Medulla oblongata (tissue), 1 donor: Measurements from ENCODE around the gene MICALL2.

Experiments used
- DNase-seq: peaks from one replicate; pipeline ENCODE4 v3.0.0-alpha.2; 2015; ENCODE audit errors: extremely low spot score

Gene MICALL2

GRCh38 chr7:1458683-1459511 lies at the start of gene MICALL2:
MICALL2 (minus strand) TSS chr7:1459470; CDS start chr7:1459326, 144 bp downstream.
- DNase-seq = peak; percentile 38

- DNase-seq = no peak
These were observed 49.0 kb upstream of the MICALL2 start for GRCh38 chr7:1508277-1508758.

- DNase-seq = no peak
These were observed 46.7 kb upstream of the MICALL2 start for GRCh38 chr7:1505731-1506550.

- peak; percentile 95 for DNase-seq
These were observed 44.8 kb upstream of the MICALL2 start, which contains the start of gene INTS1 for GRCh38 chr7:1503816-1504775. INTS1 (minus strand) TSS chr7:1504389; CDS start chr7:1503960, 429 bp downstream.

- DNase-seq = no peak
These were observed 44.1 kb upstream of the MICALL2 start for GRCh38 chr7:1503390-1503789.

GRCh38 chr7:1502845-1503244 lies 43.6 kb upstream of the MICALL2 start:
- DNase-seq = no peak

GRCh38 chr7:1501487-1502270 lies 42.4 kb upstream of the MICALL2 start:
- DNase-seq = no peak

- DNase-seq = no peak
These were observed 41.0 kb upstream of the MICALL2 start for GRCh38 chr7:1500064-1500807.

GRCh38 chr7:1499367-1500029 lies 40.2 kb upstream of the MICALL2 start:
- no peak for DNase-seq

GRCh38 chr7:1498370-1499305 lies 39.4 kb upstream of the MICALL2 start:
- DNase-seq = no peak

GRCh38 chr7:1497293-1497927 lies 38.1 kb upstream of the MICALL2 start:
- no peak for DNase-seq

GRCh38 chr7:1496531-1497292 lies 37.4 kb upstream of the MICALL2 start:
- no peak for DNase-seq

GRCh38 chr7:1495564-1496242 lies 36.4 kb upstream of the MICALL2 start:
- DNase-seq = no peak

- no peak for DNase-seq
These were observed 35.7 kb upstream of the MICALL2 start for GRCh38 chr7:1494866-1495563.

GRCh38 chr7:1494447-1494846 lies 35.2 kb upstream of the MICALL2 start:
- DNase-seq = no peak

- no peak for DNase-seq
These were observed 34.3 kb upstream of the MICALL2 start for GRCh38 chr7:1493571-1493970.
